HG02943 (cell line): ENCODE data around the gene VPS36.
"Not testable (repeated sequence)": the region's sequence is repeated elsewhere in the genome, so short reads cannot be mapped to it uniquely, and the experiment has no call there.

Source experiments
- ATAC-seq: cut with Tn5 transposase; IDR thresholded peaks from one replicate; pipeline ENCODE4 v1.9.1; 2021; ENCODE audit warnings: mild to moderate bottlenecking, low read depth, moderate library complexity; ENCODE audit not compliant: unreplicated experiment

The VPS36 gene

GRCh38 chr13:52450012-52450792 is at the start of gene VPS36:
Gene VPS36, minus strand, starts transcription at chr13:52450634. Its CDS starts 40 bp downstream, at chr13:52450594.
- ATAC-seq: peak; percentile 60

DNA sequence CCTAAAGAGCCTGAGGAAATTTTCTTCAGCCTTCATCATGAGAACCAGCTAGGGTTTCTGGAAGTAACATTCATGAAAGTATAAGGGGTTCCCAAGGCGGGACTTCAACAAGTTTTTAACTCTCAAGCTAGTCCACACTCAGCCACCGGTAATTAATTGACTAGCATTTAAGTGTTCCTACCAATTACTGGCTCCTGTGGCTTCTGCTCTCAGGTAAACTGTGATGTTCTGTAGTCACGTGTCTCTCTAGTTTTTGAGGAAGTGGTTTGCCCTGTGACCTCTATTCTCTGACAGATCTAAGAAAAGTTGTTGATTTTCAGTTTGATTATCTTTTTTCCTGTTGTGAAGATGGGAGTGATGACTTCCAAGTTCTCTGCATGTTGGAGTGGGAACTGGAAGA is 47.5 kb upstream of the VPS36 start:
- ATAC-seq: not testable (repeated sequence)

DNA sequence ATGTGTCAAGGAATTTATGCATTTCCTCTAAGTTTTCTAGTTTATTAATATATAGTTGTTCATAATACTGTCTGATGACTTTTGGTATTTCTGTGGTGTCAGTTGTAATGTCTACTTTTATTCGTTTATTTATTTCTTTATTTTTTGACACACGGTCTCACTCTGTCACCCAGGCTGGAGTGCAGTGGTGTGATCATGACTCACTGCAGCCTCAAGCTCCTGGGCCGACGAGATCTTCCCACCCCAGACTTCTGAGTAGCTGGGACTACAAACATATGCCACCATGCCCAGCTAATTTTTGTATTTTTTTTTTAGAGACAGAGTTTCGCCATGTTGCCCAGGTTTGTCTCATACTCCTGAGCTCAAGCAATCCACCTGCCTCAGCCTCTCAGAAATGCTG is 43.8 kb upstream of the VPS36 start:
- ATAC-seq: not testable (repeated sequence)

GRCh38 chr13:52491015-52491414 is 40.6 kb upstream of the VPS36 start:
- ATAC-seq: not testable (repeated sequence)

GRCh38 chr13:52488763-52489162 is 38.3 kb upstream of the VPS36 start:
- ATAC-seq: not testable (repeated sequence)

- not testable (repeated sequence) for ATAC-seq
Observed at GRCh38 chr13:52487078-52487477, 36.6 kb upstream of the VPS36 start.

- not testable (repeated sequence) for ATAC-seq
Observed at GRCh38 chr13:52480677-52481428, 30.4 kb upstream of the VPS36 start.

DNA sequence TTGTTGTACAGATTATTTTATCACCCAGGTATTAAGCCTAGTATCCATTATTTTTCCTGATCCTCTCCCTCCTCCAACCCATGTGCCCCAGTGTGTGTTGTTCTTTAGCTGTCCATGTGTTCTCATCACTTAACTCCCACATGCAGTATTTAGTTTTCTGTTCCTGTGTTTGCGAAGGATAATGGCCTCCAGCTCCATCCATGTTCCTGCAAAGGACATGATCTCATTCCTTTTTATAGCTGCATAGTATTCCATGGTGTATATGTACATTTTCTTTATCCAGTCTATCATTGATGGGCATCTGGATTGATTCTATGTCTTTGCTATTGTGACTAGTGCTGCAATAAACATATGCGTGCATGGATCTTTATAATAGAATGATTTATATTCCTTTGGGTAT is 18.1 kb upstream of the VPS36 start:
- not testable (repeated sequence) for ATAC-seq

DNA sequence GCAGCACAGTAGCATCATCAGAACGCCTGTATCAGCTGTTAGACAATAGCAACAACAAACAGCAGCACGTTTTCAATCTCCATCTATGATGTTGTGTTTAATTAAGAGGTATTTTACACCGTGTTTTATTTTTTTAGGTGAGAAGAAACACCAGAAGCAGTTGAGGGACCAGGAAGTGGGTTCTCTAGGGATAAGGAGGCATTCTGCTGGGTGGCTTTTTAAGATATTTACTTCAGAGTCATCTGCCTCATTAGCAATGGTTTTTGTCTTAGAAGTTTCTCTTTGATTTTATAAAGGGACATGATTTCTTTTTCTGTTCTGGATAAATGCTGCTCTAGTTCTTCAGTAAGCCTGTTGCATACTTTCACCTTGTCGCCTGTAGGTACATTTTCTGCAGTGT is 13.1 kb upstream of the VPS36 start:
- no peak for ATAC-seq

DNA sequence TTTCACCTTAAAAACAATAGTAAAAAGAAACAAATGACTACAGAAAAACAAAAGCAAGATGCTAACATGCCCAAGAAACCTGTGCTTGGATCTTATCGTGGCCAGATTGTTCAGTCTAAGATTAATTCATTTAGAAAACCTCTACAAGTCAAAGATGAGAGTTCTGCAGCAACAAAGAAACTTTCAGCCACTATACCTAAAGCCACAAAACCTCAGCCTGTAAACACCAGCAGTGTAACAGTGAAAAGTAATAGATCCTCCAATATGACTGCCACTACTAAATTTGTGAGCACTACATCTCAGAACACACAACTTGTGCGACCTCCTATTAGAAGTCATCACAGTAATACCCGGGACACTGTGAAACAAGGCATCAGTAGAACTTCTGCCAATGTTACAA is 10.8 kb upstream of the VPS36 start:
- ATAC-seq: no peak

DNA sequence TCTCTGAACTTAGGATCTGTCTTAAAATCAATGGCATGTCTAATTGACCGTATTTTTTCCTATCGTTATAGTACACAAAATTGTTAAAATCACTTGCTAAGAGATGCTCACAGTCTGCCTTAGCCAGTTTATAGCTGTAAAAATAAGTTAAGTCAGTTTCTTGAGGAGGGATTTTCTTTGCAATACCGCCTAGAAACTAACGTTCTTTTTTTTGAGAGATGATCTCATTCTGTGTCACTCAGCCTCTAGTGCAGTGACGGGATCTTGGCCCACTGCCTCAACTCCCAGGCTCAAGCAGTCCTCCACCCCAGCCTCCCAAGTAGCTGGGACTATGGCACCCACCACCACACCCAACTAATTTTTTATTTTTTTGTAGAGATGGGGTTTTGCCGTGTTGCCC is 9.2 kb upstream of the VPS36 start:
- no peak for ATAC-seq

- peak; percentile 38 for ATAC-seq
Observed at GRCh38 chr13:52455677-52456041, 5.2 kb upstream of the VPS36 start.

GRCh38 chr13:52454820-52455676 is 4.6 kb upstream of the VPS36 start, which contains the start of gene CKAP2:
Gene CKAP2, plus strand, starts transcription at chr13:52455478. Its CDS starts 79 bp downstream, at chr13:52455557.
- peak; percentile 75 for ATAC-seq

DNA sequence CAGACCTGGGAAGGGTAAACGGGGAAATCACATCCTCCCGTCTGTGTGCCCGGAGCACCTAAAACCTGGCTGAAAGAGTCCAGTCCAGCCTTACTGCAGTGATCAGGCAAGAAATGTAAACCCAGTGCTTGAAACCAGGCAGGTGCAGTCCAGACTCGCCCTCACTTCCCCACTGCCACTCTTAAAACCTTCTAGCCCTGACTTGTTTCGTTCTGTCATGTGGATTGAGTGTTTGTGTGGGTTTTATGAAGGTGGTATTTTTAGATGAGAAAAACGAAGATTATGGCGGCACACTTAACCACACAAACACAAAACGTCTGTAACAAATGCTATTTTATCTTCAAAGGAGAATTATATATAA is 4.0 kb upstream of the VPS36 start:
- peak; percentile 28 for ATAC-seq

DNA sequence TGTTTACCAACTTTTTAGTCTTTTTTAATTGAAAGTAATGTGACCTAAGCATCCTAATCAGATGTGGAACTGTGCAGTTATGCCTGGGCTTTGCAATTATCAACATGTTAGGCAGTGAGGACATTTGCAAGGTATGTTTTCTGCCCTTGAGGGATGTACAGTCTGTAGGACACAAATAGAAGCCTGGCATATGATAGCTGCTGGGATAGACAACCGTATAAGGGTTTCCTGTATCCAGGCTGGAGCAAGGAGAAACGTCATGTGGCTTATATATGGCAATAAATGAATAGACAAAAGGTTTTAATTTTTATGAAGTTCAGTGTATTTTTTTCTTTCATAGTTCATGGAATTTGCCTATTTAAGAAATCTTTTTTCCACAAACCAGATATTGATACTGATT is 2.0 kb upstream of the VPS36 start:
- ATAC-seq: no peak

DNA sequence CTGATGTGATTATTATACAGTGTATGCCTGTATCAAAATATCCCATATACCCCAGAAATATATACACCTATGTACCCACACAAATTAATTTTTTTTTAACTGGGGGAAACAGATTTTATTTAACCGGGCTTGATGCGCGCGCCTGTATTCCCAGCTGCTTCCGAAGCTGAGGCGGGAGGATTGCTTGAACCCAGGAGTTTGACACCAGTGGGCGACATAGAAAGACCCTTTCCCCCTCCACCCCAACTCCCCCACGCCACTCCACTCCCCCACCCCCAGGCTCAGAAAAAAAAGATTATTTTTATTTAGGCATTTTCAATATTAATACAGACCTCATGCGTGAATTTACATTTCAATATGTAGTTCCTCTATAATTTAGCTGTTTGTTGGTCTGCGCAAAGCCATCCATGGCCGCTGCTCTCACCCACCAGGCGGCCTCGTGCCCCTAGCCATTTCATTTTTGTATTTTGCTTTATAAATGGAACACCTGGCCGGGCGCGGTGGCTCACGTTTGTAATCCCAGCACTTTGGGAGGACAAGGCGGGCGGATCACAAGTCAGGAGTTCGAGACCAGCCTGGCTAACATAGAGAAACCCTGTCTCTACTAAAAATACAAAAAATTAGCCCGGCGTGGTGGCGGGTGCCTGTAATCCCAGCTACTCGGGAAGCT is 836 bp upstream of the VPS36 start:
- no peak for ATAC-seq

GRCh38 chr13:52450793-52451116 is 321 bp upstream of the VPS36 start:
- no peak for ATAC-seq

GRCh38 chr13:52449331-52450011 is 963 bp downstream of the VPS36 start:
- no peak for ATAC-seq

GRCh38 chr13:52447815-52448552 is 2.5 kb downstream of the VPS36 start:
- no peak for ATAC-seq
